Measurements from ENCODE around the gene TRAFD1. TPM values are rescaled to one million over a fixed set of nuclear protein-coding genes. Genes with fewer than 3 reads are reported as not detected.

Gene TRAFD1
- total RNA-seq, 1 experiment from 2014 or later, result 25.5 TPM

DNA sequence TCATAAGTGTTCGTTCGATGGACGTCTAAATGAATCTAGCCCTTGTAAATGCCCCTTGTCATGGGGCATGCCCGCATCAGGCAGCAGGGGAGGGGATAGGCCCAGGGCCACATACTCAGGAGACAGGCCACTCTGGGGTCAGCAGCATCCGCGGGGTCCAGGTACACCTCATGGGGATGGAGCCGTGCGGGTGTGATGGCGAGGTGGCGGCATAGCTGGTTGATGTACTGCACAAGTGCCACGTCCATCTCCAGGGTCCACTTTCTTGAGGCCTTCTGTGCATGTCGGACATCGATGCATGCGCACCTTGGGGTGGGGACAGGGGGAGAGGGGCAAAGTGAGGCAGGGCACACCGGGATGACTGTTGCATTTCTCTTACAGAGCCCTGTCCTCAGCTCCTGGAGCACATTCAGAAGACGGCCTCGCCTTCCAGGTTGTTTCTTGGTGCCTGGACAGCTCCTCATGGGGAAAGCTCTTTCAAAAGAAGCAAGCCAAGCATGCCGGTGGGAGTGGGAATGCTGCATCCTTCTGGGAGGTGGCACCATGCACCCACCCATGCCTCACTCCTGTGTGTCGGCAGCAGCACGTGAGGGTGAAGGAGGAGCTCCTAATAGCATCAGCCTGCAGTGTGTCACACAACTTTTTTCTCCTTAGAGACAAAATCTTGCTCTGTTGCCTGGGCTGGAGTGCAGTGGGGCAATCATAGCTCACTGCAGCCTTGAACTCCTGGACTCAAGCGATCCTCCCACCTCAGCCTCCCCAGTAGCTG lies 47.4 kb downstream of the TRAFD1 start:
- POLR2A ChIA-PET, result interaction anchor here (0.5 kb wide), 1 partner anchor 228 kb away, joined by 3 read pairs; no protein-coding TSS in a partner anchor

More for the DNA sequence above, 47.4 kb downstream of the TRAFD1 start:
- Histone ChIP-seq H3K9me2 (ENCODE audit: insufficient read depth) (no peaks in the 10 kb centered on the region), H3K79me2 (ENCODE audit: insufficient read depth, low read length) (no peaks in the 10 kb centered on the region), H3K4me2 (ENCODE audit: low read length) (no peak overlapping the region), H3K27ac (ENCODE audit: low read depth, low read length) (no peak overlapping the region), H3K4me1 (ENCODE audit: control insufficient read depth in 1 of 2, insufficient read depth in 2 of 2, low read length in 2 of 2) (no peaks in the 10 kb centered on the region; a peak in 1 of 4 replicates), H3K9me3 (ENCODE audit: control insufficient read depth in 1 of 2, insufficient read depth in 1 of 2, low read depth in 1 of 2, low read length in 2 of 2) (no peaks in the 10 kb centered on the region), H3K4me3 (replicated peaks in 1 of 2; ENCODE audit: low read depth in 1 of 2, low read length in 2 of 2) (no peak overlapping the region), H4K20me1 (ENCODE audit: insufficient read depth) (no peaks in the 10 kb centered on the region), H3K27me3 (ENCODE audit: insufficient read depth, low read length) (no peaks in the 10 kb centered on the region), H2AFZ (ENCODE audit: low read depth, low read length, poor library complexity, severe bottlenecking) (no peak overlapping the region), H3K36me3 (ENCODE audit: control insufficient read depth in 1 of 2, insufficient read depth in 2 of 2, low read length in 2 of 2) (no peaks in the 10 kb centered on the region; a peak in 1 of 4 replicates), H3K9ac (ENCODE audit: low read length) (no peak overlapping the region)
- ChIA-PET CTCF (interaction anchor here (0.7 kb wide), 1 partner anchor 61 kb away, joined by 3 read pairs; no protein-coding TSS in a partner anchor), RAD21 (ENCODE audit: low non-redundant PET in 1 of 2, low total read pairs in 2 of 2, uncharacterized antibody in 2 of 2, unreplicated experiment in 2 of 2) (no interaction called here)
- intact Hi-C loops (cut with micrococcal nuclease), result no loop called here
- no TSS peak for BruUV-seq (replicated peaks)
- DNase-seq (ENCODE audit: low read depth, low spot score) (no peak), ATAC-seq (no peak)
- TF ChIP-seq, protein P1, sequence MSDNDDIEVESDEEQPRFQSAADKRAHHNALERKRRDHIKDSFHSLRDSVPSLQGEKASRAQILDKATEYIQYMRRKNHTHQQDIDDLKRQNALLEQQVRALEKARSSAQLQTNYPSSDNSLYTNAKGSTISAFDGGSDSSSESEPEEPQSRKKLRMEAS (IDR thresholded peaks at IDR 0.05), result no peak
- TF ChIP-seq, protein P2, sequence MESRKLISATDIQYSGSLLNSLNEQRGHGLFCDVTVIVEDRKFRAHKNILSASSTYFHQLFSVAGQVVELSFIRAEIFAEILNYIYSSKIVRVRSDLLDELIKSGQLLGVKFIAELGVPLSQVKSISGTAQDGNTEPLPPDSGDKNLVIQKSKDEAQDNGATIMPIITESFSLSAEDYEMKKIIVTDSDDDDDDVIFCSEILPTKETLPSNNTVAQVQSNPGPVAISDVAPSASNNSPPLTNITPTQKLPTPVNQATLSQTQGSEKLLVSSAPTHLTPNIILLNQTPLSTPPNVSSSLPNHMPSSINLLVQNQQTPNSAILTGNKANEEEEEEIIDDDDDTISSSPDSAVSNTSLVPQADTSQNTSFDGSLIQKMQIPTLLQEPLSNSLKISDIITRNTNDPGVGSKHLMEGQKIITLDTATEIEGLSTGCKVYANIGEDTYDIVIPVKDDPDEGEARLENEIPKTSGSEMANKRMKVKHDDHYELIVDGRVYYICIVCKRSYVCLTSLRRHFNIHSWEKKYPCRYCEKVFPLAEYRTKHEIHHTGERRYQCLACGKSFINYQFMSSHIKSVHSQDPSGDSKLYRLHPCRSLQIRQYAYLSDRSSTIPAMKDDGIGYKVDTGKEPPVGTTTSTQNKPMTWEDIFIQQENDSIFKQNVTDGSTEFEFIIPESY (IDR thresholded peaks at IDR 0.05; ENCODE audit: extremely low read depth, insufficient replicate concordance, low read length), result no peak
- TF ChIP-seq YY1 (IDR thresholded peaks at IDR 0.05; ENCODE audit: extremely low read depth, insufficient replicate concordance, low read depth, low read length) (no peak), SIN3A (IDR thresholded peaks at IDR 0.05; ENCODE audit: low read depth) (no peak), POLR2A (IDR thresholded peaks at IDR 0.05; ENCODE audit: borderline replicate concordance, extremely low read depth, insufficient read depth, insufficient read length) (no peak), ELF1 (IDR thresholded peaks at IDR 0.05; ENCODE audit: borderline replicate concordance, low read depth) (no peak), CBX3 (IDR thresholded peaks at IDR 0.05; ENCODE audit: low read depth) (no peak), CEBPB (IDR thresholded peaks at IDR 0.05; ENCODE audit: low read depth) (no peak), EGR1 (IDR thresholded peaks at IDR 0.05; ENCODE audit: low read depth) (no peak), EZH2 (IDR thresholded peaks at IDR 0.05) (no peak), JUND (IDR thresholded peaks at IDR 0.05) (no peak), ZNF274 (IDR thresholded peaks at IDR 0.05; ENCODE audit: low read depth, low read length) (no peak), EZH2phosphoT487 (IDR thresholded peaks at IDR 0.05; ENCODE audit: borderline replicate concordance) (no peak), SP1 (IDR thresholded peaks at IDR 0.05; ENCODE audit: low read depth) (no peak), ZFX (IDR thresholded peaks at IDR 0.05) (no peak)
- TF ChIP-seq, protein P3, sequence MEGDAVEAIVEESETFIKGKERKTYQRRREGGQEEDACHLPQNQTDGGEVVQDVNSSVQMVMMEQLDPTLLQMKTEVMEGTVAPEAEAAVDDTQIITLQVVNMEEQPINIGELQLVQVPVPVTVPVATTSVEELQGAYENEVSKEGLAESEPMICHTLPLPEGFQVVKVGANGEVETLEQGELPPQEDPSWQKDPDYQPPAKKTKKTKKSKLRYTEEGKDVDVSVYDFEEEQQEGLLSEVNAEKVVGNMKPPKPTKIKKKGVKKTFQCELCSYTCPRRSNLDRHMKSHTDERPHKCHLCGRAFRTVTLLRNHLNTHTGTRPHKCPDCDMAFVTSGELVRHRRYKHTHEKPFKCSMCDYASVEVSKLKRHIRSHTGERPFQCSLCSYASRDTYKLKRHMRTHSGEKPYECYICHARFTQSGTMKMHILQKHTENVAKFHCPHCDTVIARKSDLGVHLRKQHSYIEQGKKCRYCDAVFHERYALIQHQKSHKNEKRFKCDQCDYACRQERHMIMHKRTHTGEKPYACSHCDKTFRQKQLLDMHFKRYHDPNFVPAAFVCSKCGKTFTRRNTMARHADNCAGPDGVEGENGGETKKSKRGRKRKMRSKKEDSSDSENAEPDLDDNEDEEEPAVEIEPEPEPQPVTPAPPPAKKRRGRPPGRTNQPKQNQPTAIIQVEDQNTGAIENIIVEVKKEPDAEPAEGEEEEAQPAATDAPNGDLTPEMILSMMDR (IDR thresholded peaks at IDR 0.05 in 2 of 3, conservative IDR thresholded peaks at IDR 0.05 in 1 of 3; ENCODE audit: borderline replicate concordance in 1 of 3, insufficient read depth in 1 of 3, low read depth in 2 of 3, low read length in 2 of 3), result no peak
- TF ChIP-seq, protein P4, sequence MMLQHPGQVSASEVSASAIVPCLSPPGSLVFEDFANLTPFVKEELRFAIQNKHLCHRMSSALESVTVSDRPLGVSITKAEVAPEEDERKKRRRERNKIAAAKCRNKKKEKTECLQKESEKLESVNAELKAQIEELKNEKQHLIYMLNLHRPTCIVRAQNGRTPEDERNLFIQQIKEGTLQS (IDR thresholded peaks at IDR 0.05), result no peak
- TF ChIP-seq, protein P5, sequence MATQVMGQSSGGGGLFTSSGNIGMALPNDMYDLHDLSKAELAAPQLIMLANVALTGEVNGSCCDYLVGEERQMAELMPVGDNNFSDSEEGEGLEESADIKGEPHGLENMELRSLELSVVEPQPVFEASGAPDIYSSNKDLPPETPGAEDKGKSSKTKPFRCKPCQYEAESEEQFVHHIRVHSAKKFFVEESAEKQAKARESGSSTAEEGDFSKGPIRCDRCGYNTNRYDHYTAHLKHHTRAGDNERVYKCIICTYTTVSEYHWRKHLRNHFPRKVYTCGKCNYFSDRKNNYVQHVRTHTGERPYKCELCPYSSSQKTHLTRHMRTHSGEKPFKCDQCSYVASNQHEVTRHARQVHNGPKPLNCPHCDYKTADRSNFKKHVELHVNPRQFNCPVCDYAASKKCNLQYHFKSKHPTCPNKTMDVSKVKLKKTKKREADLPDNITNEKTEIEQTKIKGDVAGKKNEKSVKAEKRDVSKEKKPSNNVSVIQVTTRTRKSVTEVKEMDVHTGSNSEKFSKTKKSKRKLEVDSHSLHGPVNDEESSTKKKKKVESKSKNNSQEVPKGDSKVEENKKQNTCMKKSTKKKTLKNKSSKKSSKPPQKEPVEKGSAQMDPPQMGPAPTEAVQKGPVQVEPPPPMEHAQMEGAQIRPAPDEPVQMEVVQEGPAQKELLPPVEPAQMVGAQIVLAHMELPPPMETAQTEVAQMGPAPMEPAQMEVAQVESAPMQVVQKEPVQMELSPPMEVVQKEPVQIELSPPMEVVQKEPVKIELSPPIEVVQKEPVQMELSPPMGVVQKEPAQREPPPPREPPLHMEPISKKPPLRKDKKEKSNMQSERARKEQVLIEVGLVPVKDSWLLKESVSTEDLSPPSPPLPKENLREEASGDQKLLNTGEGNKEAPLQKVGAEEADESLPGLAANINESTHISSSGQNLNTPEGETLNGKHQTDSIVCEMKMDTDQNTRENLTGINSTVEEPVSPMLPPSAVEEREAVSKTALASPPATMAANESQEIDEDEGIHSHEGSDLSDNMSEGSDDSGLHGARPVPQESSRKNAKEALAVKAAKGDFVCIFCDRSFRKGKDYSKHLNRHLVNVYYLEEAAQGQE (IDR thresholded peaks at IDR 0.05; ENCODE audit: low read depth), result no peak

All from HCT116 (cell line).